HL-60/S4 (cell line): ENCODE data around the gene METTL23.
"Not testable (repeated sequence)": the region's sequence is repeated elsewhere in the genome, so short reads cannot be mapped to it uniquely, and the experiment has no call there.

Experiments used
- in situ Hi-C: fragments of 300-500 bp; cut with MboI; formaldehyde crosslinking; loops from 2 replicates; pipeline ENCODE4 v1.14.3; 2022; ENCODE audit warnings: low sequenced_read_pairs

Gene METTL23

GRCh38 chr17:76713765-76714164 is 12.9 kb upstream of the METTL23 start:
- in situ Hi-C loops: no loop called here

- in situ Hi-C loops: no loop called here
Measured at GRCh38 chr17:76714336-76714735, 12.3 kb upstream of the METTL23 start.

- in situ Hi-C loops: no loop called here
Measured at GRCh38 chr17:76714822-76715495, 11.7 kb upstream of the METTL23 start.

- in situ Hi-C loops: no loop called here
Measured at GRCh38 chr17:76715496-76715830, 11.2 kb upstream of the METTL23 start.

- in situ Hi-C loops: no loop called here
Measured at GRCh38 chr17:76716146-76716838, 10.3 kb upstream of the METTL23 start.

GRCh38 chr17:76716839-76717215 is 9.8 kb upstream of the METTL23 start:
- in situ Hi-C loops: no loop called here

GRCh38 chr17:76718516-76718915 is 8.1 kb upstream of the METTL23 start:
- in situ Hi-C loops: no loop called here

GRCh38 chr17:76720211-76720610 is 6.4 kb upstream of the METTL23 start:
- in situ Hi-C loops: no loop called here

- in situ Hi-C loops: no loop called here
Measured at GRCh38 chr17:76720941-76721340, 5.7 kb upstream of the METTL23 start.

- in situ Hi-C loops: no loop called here
Measured at GRCh38 chr17:76721463-76721862, 5.2 kb upstream of the METTL23 start.

- in situ Hi-C loops: no loop called here
Measured at GRCh38 chr17:76722279-76722678, 4.4 kb upstream of the METTL23 start.

GRCh38 chr17:76722977-76723376 is 3.7 kb upstream of the METTL23 start:
- in situ Hi-C loops: not testable (repeated sequence)

- in situ Hi-C loops: no loop called here
Measured at GRCh38 chr17:76723812-76724211, 2.8 kb upstream of the METTL23 start.

- in situ Hi-C loops: no loop called here
Measured at GRCh38 chr17:76725580-76726230, 934 bp upstream of the METTL23 start.

- in situ Hi-C loops: no loop called here
Measured at GRCh38 chr17:76726231-76726775, 336 bp upstream of the METTL23 start, which contains the start of gene JMJD6. TSS of gene JMJD6 (minus strand) at chr17:76726606. CDS start at chr17:76726475, 131 bp downstream.

GRCh38 chr17:76727745-76728456 is 1.3 kb downstream of the METTL23 start:
- in situ Hi-C loops: no loop called here

GRCh38 chr17:76731800-76732733 is 5.4 kb downstream of the METTL23 start:
- in situ Hi-C loops: not testable (repeated sequence)

- in situ Hi-C loops: no loop called here
Measured at GRCh38 chr17:76732734-76733617, 6.3 kb downstream of the METTL23 start.

- in situ Hi-C loops: no loop called here
Measured at GRCh38 chr17:76733618-76733957, 6.9 kb downstream of the METTL23 start.
